HUDEP-2 (cell line): Measurements from ENCODE around the gene CAPZA1.

Experiments
- DNase-seq, 76 experiments: peaks; one replicate each; lab custom pipeline; 2025; ENCODE audit not compliant: unreplicated experiment in 76 of 76; lab: John Stamatoyannopoulos, UW

CAPZA1 gene

DNA sequence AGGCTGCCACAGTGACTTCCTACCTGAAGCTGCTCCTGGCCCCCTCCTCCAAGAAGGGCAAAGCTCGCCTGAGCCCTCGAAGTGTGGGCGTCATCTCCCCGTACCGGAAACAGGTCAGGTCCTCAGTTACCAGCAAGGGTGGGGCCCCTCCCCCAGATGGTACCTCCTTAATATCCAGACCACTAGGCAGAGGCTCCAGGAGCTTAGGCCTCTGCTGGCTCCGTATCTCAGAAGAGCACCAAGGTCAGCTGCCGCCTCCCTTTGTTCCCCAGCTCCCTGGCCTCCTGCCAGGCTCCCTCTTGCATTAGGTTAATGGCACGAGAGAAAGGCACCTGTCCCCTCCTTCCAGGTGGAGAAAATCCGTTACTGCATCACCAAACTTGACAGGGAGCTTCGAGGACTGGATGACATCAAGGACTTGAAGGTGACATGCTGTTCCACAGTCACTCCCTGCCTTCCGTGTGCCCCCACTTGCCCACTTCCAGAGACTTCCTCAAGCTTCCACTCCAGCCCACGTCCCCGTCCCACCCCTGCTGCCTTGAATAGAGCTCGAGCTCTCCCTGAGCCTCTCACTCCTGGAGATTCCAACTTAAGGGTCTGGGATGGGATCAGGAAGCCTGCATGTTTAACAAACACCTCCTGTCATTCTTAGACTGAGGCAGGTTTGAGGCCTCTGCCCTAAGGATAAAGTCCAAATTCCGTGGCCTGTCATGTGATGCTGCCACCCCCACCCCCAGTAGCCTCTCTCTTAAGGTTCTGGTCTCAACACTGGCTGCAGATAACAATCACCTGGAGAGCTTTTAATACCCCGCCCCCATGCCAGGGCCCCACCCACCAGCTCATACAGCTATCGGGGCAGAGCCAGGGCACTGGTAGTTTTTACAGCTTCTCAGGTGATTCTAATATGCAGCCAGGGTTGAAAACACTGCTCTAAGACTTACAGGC is 79.0 kb downstream of the CAPZA1 start:
- DNase-seq: peak in 73 of 76 experiments; percentile 34 to 88 (median 70)

- DNase-seq: no peak
Observed at GRCh38 chr1:112699425-112700144, 80.0 kb downstream of the CAPZA1 start.

- DNase-seq: peak in 74 of 76 experiments; percentile 56 to 95 (median 86)
Observed at GRCh38 chr1:112700290-112701226, 80.9 kb downstream of the CAPZA1 start.

DNA sequence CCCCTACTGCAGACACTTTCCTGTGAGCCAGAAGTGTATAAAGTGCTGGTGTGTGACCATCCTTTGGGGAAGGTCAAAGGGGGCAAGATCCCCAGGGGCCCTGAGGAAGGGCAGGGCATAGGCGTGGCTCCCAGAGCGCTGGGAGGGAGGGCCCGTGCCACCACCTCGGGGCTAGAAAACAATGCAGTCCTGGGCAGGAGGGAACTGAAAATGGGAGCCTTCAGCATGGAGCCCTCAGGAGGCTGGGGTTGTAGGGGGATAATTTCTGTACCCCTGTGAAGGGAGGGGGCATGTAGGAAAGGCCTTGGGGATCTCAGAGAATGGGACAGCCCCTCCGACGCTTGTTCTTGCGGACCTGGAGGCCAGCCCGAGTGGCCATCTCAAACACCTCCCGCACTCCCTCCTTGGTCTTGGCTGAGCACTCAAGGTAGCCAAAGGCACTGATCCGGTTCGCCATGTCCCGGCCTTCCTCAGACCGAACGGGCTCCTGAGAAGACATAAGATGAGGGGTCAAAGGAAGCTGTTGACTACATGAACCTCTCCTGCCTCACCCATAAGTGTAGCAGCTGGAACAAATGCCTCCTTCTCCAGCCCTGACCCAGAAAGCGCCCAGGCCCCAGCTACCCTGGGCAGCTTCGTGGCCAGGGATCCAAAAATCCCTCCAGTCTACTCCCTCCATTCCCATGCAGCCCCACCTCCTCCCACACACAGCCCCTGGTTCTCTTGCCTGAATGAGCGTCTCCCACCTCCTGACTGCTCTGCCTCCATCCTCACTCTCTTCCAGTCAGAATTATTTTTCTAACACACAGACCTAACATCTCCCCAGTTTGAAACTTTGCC is 81.8 kb downstream of the CAPZA1 start:
- DNase-seq: peak in 5 of 76 experiments; percentile 27 to 57 (median 34)

DNA sequence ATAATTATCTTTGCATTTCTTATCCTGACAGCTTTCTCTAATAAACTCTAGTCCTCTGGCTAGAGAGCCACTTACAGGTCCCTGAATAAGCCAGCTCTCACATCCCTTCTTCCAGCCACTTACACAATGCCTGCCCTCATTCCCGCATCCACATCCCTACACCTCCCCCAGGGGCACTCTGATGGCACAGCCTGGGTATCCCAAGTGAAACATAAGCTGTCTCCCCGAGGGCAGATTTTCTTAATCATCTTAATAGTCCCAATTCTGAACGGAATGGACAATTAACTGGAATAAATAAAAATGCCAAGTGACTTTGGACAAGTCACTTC is 82.4 kb downstream of the CAPZA1 start:
- no peak for DNase-seq

DNA sequence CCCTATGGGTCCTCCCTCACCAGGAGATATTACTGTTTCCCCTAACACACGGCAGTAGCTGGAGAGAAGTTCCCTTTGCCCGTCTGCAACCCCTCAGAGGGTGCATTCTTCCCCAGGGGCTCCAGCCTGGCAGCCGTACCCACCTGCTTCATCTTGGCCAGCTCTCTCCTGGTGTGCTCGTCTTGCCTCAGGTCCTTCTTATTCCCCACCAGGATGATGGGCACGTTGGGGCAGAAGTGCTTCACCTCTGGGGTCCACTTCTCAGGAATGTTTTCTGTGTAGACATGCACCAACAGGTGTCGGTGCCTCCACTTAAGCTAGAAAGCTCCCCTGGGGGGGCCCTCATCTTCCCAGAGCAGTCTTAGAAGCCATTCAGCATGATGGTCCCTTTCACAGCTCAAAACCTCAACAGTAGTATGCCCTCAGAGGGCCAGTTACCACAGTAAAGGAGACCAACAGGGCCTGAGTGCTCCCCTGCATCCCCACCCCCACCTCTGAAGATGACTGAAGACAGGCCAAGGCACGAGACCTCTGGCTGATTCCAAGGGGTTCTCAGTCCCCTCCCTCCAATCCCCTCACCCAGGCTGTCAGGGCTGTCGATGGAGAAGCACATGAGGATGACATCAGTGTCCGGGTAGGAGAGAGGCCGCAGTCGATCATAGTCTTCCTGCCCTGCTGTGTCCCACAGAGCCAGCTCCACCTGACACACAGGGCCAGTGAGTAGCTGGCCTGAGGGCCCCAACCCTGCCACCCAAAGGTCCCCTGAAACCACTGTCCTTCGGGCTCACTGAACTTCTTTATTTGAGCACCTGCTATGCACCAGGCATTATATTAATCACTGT is 83.0 kb downstream of the CAPZA1 start:
- DNase-seq: no peak

- no peak for DNase-seq
Observed at GRCh38 chr1:112703706-112704105, 84.1 kb downstream of the CAPZA1 start.

GRCh38 chr1:112704391-112704933 is 84.8 kb downstream of the CAPZA1 start:
- DNase-seq: no peak

DNA sequence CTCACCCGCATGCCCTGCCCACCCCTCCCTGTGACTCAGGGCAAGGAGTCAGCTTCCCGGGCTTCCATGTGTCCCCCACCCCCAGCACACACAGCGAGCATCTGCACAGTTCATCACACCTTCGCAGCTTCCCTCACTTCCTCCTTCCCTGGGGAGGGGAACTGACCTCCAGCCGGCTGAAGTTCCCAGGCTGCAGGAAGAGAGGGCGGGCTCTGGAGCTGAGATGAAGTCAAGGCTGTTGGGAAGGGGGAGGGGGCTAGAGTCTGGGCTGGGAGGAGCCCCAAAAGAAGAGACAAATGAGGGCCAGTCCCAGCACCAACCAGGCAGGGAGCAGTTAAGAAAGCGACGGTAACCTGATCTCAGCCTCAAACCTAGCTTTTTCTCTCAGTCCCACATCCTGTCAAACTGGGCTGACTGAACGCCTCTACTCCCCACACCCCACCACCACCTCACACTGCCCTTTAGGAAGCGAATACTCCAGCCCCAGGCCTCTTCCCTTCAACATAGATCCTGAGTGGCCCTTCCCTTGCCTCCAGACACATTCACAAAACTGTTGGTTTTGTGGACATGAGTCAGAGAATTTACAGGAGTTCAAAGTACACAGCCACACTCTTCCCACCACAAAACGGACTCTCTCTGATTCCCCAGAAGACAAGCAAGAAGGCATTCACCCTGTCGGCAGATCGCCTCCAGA is 85.4 kb downstream of the CAPZA1 start:
- DNase-seq: peak in 13 of 76 experiments; percentile 7 to 41 (median 24)

DNA sequence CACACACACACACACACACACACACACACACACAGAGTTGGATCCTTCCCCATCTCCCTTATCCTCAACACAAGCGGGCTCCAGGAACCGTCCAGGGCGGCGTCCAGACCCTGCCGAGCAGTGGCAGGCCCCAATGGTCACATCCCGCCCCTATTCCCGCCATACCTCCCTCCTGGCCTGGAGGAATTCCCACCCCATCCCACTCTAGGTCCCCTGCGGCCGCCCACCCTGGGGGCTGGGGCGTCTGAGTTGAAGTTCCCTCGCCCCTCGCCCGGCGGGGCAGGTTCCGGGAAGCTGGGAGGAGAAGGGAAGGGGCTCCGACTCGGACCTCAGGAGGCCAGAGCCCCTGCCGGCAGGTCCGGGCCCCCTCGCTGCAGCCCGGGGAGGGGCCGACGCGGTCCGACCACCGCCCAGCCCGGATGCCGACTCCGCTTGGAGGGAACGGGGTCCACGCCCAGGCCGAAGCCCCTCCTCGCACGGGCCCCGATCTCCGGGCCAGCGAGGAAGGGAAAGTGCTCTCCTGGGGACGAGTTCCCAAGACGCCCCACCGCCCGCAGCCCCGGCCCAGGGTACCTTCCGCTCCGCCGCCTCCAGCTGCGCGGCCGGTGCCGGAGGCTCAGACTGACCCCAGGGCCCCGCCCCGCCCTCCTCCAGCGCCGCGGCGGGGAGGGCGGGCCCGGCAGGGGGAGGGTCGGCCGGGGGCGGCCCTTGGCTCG is 87.0 kb downstream of the CAPZA1 start, which contains the start of gene RHOC:
Gene RHOC, minus strand, starts transcription at position 623 of the 716 bp plus-strand sequence. CDS start 3,328 bp downstream, outside the sequence.
- DNase-seq: peak in 15 of 76 experiments; percentile 8 to 50 (median 38)

- DNase-seq: peak in 69 of 76 experiments; percentile 9 to 82 (median 58)
Observed at GRCh38 chr1:112707221-112708001, 87.8 kb downstream of the CAPZA1 start.

- no peak for DNase-seq
Observed at GRCh38 chr1:112708002-112708448, 88.4 kb downstream of the CAPZA1 start.

- DNase-seq: peak in 1 of 76 experiments; percentile 32
Observed at GRCh38 chr1:112708489-112708888, 88.9 kb downstream of the CAPZA1 start.

DNA sequence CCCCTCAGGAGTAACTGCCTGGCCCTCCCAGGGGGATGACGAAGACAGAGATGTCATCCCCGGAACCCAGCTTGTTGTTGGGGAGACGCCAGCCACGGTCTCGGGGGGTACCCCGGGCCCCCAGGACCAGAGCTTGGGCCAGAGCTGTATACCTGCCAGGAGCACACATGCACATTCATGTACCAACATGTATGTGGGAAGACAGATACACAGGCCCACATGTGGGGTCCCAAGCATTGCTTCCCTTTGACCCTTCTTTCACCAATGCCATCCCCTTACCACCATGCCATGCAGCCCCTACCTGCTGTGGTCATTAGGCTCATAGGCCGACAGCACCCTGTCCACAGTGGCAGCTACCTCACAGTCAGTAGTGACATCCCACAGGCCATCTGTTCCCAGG is 90.5 kb downstream of the CAPZA1 start:
- DNase-seq: no peak

DNA sequence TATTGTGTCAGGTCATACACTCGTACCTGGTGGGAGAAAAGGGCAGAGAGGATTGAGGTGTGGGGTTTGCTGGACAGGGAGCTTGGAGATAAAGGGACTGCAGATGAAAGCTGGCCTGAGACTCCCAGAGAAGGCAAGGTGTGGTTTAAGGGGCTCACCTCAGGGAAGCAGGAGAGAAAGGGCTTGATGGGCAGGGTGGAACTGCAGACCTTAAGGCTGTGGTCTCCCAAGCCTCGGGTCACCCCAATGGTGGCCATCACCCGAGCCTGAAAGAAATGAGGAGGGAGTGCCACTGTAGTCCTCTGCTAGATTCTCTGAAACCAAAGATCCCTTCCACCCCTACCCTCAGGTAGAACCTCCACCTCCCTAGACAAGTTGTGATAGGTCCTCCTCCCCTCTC is 91.0 kb downstream of the CAPZA1 start:
- DNase-seq: no peak

- DNase-seq: no peak
Observed at GRCh38 chr1:112711041-112711440, 91.4 kb downstream of the CAPZA1 start.
